Measurements from ENCODE around the gene INTS7.

INTS7 gene

DNA sequence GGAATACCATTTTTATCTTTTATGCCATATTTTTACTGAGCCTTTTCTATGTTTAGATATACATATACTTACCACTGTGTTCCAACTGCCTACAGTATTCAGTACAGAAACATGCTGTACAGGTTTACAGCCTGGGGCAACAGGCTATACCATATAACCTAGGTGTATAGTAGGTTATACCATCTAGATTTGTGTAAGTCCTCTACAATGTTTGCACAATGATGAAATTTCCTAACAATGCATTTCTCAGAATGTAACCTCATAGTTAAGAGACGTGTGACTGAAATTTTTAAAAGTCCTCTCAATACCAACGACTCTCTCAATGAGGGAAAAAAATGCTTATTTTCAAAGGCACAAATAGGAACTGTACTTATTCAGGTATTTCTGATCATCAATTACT, 21.7 kb downstream of the INTS7 start:
- TF ChIP-seq, protein P1, sequence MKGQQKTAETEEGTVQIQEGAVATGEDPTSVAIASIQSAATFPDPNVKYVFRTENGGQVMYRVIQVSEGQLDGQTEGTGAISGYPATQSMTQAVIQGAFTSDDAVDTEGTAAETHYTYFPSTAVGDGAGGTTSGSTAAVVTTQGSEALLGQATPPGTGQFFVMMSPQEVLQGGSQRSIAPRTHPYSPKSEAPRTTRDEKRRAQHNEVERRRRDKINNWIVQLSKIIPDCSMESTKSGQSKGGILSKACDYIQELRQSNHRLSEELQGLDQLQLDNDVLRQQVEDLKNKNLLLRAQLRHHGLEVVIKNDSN (IDR thresholded peaks at IDR 0.05) = no peak
- TF ChIP-seq EP300 (IDR thresholded peaks at IDR 0.05; ENCODE audit: borderline replicate concordance) = no peak
- no peak for TF ChIP-seq TEAD4 (IDR thresholded peaks at IDR 0.05)
- no peak for TF ChIP-seq NFIC (IDR thresholded peaks at IDR 0.05)
- TF ChIP-seq YY1 (IDR thresholded peaks at IDR 0.05; ENCODE audit: low read depth) = no peak
- no peak for TF ChIP-seq MAX (IDR thresholded peaks at IDR 0.05)
- TF ChIP-seq, protein P2, sequence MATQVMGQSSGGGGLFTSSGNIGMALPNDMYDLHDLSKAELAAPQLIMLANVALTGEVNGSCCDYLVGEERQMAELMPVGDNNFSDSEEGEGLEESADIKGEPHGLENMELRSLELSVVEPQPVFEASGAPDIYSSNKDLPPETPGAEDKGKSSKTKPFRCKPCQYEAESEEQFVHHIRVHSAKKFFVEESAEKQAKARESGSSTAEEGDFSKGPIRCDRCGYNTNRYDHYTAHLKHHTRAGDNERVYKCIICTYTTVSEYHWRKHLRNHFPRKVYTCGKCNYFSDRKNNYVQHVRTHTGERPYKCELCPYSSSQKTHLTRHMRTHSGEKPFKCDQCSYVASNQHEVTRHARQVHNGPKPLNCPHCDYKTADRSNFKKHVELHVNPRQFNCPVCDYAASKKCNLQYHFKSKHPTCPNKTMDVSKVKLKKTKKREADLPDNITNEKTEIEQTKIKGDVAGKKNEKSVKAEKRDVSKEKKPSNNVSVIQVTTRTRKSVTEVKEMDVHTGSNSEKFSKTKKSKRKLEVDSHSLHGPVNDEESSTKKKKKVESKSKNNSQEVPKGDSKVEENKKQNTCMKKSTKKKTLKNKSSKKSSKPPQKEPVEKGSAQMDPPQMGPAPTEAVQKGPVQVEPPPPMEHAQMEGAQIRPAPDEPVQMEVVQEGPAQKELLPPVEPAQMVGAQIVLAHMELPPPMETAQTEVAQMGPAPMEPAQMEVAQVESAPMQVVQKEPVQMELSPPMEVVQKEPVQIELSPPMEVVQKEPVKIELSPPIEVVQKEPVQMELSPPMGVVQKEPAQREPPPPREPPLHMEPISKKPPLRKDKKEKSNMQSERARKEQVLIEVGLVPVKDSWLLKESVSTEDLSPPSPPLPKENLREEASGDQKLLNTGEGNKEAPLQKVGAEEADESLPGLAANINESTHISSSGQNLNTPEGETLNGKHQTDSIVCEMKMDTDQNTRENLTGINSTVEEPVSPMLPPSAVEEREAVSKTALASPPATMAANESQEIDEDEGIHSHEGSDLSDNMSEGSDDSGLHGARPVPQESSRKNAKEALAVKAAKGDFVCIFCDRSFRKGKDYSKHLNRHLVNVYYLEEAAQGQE (IDR thresholded peaks at IDR 0.05; ENCODE audit: low read depth) = no peak
- no peak for TF ChIP-seq EGR1 (IDR thresholded peaks at IDR 0.05)
- no peak for TF ChIP-seq TCF12 (IDR thresholded peaks at IDR 0.05; ENCODE audit: low read depth)
- TF ChIP-seq CREB1 (IDR thresholded peaks at IDR 0.05; ENCODE audit: low read depth) = no peak
- TF ChIP-seq ZBTB7A (IDR thresholded peaks at IDR 0.05; ENCODE audit: low read depth) = no peak

DNA sequence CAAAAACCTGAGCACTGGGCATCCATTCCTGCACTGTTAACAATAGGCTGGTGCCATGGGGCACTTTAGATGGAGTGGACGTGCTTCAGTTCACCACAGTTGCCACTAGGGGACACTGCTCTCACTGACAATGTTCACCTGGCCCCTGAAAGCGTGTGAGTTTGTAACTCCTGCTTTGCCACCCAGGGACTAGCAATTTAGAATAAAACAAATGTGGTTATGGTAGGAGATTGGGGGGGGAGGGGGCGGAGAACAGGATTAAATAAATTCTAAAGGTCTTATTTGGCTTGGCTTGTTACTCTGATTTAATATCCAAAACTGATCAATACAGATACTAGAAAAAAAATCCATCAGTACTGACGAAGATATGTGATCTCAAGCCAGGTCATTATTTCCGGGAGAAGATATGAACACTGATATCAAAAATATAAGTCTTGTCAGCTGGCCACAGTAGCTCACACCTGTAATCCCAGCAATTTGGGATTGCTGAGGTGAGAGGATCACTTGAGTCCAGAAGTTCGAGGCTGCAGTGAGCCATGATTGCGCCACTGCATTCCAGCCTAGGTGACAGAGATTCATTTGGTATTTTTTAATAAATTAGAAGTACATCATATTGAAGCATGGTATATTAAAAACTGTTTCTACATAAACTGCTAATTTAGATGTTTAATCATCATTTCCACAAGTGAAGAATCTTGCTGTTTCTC, 23.2 kb downstream of the INTS7 start:
- TF ChIP-seq EGR1 (IDR thresholded peaks at IDR 0.05) = no peak
- no peak for TF ChIP-seq NFIC (IDR thresholded peaks at IDR 0.05)
- no peak for TF ChIP-seq FOXM1 (IDR thresholded peaks at IDR 0.05; ENCODE audit: borderline replicate concordance, low read depth)
- peak; percentile 58; the same call in 1 of the 2 replicates for TF ChIP-seq CEBPB (IDR thresholded peaks at IDR 0.05)
- no peak for TF ChIP-seq EP300 (IDR thresholded peaks at IDR 0.05; ENCODE audit: borderline replicate concordance)
- TF ChIP-seq, protein P2 (IDR thresholded peaks at IDR 0.05; ENCODE audit: low read depth) = no peak
- peak; percentile 85 for TF ChIP-seq RAD21 (IDR thresholded peaks at IDR 0.05; ENCODE audit: low read depth)
- TF ChIP-seq, protein P1 (IDR thresholded peaks at IDR 0.05) = no peak

DNA sequence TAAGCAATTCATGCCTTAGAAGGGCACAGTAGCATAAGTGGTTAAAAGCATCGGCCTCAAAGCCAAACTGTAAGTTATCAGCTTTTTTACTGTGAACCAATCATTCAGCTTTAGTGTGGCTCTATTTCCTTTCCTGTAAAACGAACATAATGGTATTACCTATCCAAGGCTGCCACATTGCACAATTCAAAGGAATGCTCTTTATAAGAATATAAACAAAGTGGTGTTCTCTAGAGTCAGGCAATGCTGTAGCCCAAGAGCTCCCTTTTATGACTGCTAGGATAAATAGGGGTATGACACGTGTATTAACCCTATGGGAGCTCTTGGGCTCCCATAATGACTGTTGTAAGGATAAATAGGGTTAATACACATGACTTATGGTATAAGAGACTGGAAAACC, 25.4 kb downstream of the INTS7 start:
- TF ChIP-seq, protein P2 (IDR thresholded peaks at IDR 0.05; ENCODE audit: low read depth) = no peak
- TF ChIP-seq YY1 (IDR thresholded peaks at IDR 0.05; ENCODE audit: low read depth) (no peak), ZBTB7A (IDR thresholded peaks at IDR 0.05; ENCODE audit: low read depth) (no peak), CEBPB (IDR thresholded peaks at IDR 0.05) (no peak), FOXM1 (IDR thresholded peaks at IDR 0.05; ENCODE audit: borderline replicate concordance, low read depth) (no peak), NFIC (IDR thresholded peaks at IDR 0.05) (no peak), EGR1 (IDR thresholded peaks at IDR 0.05) (no peak)

DNA sequence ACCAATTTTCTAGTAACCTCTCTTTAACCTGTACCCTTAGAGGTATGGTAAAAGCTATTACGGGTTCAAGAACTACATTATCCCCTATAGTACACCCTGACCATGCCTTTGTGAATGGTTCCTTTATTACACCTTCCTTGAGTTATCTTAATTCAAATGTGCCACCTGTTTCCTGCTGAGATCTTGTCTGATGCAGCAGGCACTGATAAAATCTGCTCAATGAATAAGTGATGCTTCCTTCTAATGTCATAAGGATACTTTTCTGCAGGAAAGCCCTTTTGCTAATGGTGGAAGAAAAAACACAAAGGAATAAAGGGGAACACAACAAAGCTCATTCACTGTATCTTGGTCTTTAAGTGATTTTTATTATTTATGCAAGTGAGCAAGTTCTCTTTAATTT, 25.8 kb downstream of the INTS7 start:
- TF ChIP-seq, protein P2 (IDR thresholded peaks at IDR 0.05; ENCODE audit: low read depth) = no peak
